ENCODE results near the gene BMPR1A.
A peak's percentile ranks its signal among the peaks of the same experiment; 100 is the strongest.

The BMPR1A gene

DNA sequence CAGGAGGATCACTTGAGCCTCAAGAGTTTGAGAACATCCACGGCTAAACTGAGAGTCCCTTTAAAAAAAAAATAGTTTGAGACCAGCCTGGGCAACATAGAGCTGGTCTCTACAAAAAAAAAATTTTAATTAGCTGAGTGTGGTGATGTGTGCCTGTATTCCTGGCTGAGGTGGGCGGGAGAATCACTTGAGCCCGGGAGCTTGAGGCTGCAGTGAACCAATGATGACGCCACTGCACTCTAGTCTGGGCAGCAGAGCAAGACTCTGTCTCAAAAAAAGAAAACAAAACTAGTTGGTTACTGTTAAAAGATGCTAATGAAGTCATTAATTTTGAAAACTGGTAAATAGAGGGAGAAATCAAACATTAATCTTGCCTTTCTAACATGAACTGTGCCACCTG is 124.6 kb downstream of the BMPR1A start:
- no peak overlapping the region for H3K27ac ChIP-seq
- TF ChIP-seq, protein P1, sequence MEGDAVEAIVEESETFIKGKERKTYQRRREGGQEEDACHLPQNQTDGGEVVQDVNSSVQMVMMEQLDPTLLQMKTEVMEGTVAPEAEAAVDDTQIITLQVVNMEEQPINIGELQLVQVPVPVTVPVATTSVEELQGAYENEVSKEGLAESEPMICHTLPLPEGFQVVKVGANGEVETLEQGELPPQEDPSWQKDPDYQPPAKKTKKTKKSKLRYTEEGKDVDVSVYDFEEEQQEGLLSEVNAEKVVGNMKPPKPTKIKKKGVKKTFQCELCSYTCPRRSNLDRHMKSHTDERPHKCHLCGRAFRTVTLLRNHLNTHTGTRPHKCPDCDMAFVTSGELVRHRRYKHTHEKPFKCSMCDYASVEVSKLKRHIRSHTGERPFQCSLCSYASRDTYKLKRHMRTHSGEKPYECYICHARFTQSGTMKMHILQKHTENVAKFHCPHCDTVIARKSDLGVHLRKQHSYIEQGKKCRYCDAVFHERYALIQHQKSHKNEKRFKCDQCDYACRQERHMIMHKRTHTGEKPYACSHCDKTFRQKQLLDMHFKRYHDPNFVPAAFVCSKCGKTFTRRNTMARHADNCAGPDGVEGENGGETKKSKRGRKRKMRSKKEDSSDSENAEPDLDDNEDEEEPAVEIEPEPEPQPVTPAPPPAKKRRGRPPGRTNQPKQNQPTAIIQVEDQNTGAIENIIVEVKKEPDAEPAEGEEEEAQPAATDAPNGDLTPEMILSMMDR (conservative IDR thresholded peaks at IDR 0.05): no peak
- TF ChIP-seq ZFX (IDR thresholded peaks at IDR 0.05): no peak

DNA sequence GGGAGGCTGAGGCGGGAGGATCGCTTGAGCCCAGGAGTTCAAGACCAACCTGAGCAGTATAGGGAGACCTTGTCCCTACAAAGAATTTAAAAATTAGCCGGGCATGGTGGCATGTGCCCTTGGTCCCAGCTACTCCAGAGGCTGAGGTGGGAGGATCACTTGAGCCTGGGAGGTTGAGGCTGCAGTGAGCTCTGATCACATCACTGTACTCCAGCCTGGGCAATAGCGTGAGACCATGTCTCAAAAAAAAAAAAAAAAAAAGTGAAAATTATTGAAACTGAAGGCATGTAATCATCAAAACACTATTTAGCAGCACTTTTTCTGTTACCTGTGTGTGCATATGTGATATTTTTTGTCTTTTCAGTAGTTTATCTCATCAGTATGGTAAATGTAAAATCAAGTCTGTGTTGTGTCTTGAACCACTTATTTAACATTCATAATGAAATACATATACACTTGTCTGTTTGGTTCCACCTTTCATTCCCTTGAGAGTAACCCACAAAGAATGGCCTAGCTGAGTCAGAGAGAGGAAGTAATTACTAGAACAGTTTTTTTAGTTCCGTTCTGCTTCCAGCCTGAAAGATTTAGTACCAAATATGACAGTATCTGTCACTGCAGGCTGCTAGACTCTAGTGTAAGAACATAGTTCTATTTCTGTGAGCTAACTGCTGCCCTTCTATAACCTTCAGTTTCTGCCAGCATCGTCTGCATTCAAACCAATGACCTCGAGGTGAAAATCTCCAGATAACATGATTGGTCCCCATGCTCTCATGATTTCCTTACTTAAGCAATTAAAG is 132.4 kb downstream of the BMPR1A start:
- TF ChIP-seq, protein P1 (conservative IDR thresholded peaks at IDR 0.05): no peak
- TF ChIP-seq ZFX (IDR thresholded peaks at IDR 0.05): no peak
- no peak overlapping the region for H3K27ac ChIP-seq

DNA sequence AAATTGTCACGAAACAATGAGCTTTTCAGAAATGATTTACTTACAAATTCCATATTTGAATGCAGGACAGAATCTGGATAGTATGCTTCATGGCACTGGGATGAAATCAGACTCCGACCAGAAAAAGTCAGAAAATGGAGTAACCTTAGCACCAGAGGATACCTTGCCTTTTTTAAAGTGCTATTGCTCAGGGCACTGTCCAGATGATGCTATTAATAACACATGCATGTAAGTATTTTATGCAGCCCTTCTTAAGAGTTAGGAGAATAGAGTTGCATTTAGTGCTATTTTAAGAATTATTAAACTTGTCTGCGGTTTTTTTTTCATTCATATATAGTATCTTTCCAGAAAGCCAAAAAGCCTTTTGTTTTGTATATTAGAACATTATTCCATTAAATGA is 133.6 kb downstream of the BMPR1A start:
- H3K27ac ChIP-seq: no peak overlapping the region
- no peak for TF ChIP-seq ZFX (IDR thresholded peaks at IDR 0.05)
- TF ChIP-seq, protein P1 (conservative IDR thresholded peaks at IDR 0.05): no peak

DNA sequence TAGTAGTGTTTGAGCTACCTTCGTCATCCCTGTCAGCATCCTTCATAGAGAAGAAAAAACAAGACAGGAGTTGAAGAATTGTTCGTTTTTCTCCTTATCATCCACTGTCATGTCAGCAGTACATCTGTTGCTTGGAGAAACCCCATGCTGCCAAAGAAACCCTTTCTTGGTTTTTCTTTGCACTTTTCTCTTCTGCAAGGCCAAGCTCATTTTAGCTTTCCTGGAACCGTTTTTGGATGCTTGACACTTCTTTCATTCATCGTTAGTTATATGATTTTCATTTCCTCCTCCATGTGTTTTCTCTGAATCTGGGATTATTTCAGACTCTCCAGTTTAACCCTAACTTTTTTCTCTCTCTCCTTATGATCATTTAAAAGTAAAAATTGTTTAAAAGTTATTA is 142.1 kb downstream of the BMPR1A start:
- no peak overlapping the region for H3K27ac ChIP-seq
- TF ChIP-seq, protein P1 (conservative IDR thresholded peaks at IDR 0.05): no peak
- no peak for TF ChIP-seq ZFX (IDR thresholded peaks at IDR 0.05)

DNA sequence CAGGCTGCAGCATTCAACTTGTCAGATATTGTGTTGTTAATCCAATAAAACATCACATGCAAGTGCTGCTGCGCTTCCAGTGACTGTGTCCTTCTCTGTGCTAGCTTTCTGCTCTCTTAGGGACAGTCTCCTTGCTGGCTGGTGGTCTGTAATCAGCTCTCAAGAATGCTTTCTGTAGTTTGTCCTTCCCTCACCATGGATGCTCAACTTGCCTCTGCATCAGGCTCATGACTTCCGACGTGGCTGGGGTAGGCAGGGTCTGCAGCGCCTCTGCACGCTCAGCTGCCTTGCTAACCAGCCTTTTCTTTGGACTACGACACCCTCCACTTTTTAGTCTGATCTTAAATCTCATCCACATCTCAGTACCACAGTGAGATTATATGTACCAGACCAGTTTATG is 142.7 kb downstream of the BMPR1A start:
- no peak for TF ChIP-seq ZFX (IDR thresholded peaks at IDR 0.05)
- TF ChIP-seq, protein P1 (conservative IDR thresholded peaks at IDR 0.05): no peak
- no peak overlapping the region for H3K27ac ChIP-seq

DNA sequence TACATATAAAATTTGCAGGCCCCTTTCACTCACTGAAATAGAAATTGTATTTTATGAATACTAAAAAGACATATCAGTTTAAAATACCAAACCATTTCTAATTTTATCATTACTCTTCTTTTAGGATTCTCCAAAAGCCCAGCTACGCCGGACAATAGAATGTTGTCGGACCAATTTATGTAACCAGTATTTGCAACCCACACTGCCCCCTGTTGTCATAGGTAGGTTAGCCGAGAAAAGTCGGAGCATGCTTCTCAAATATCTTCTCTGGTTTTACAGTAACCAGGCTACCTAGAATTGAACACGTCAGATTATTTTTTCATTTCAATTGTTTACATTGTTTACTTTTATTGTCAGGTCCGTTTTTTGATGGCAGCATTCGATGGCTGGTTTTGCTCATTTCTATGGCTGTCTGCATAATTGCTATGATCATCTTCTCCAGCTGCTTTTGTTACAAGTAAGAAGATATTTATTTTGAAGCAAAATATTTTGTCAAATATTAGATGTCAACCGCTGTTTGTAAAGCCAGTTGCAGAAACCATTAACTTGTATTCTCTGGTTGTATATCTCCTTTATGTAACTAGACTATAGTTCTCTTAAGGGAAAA is 143.4 kb downstream of the BMPR1A start:
- no peak overlapping the region for H3K27ac ChIP-seq
- TF ChIP-seq, protein P1 (conservative IDR thresholded peaks at IDR 0.05): peak; percentile 79
- TF ChIP-seq ZFX (IDR thresholded peaks at IDR 0.05): no peak

DNA sequence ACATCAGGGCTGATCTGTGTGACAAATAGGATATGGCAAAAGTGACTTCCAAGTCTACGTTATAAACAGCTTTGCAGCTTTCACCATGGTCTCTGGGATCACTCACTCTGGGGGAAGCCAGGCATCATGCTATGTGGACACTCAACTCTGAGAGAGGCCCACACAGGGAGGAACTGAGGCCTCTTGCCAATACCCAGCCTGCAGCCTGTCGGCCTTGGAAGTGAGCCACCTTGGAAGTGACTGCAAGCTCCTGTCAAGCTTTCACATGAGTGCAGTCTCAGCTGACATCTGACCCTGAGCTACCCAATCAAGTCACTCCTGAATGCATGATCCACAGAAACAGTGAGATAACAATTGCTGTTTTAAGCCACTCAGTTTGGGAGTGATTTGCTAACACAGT is 144.5 kb downstream of the BMPR1A start:
- TF ChIP-seq, protein P1 (conservative IDR thresholded peaks at IDR 0.05): no peak
- TF ChIP-seq ZFX (IDR thresholded peaks at IDR 0.05): no peak
- no peak overlapping the region for H3K27ac ChIP-seq

Data from C4-2B (cell line).